Stimulated activated naive CD4-positive, alpha-beta T cell (primary cell): Measurements from ENCODE around the gene ERC2.

ENCODE experiments used
- DNase-seq, 6 experiments: peaks; one replicate each; lab custom pipeline; 2025; lab: John Stamatoyannopoulos, UW

The ERC2 gene

GRCh38 chr3:55474213-55474632 lies 994.0 kb downstream of the ERC2 start:
- no peak for DNase-seq

GRCh38 chr3:55473788-55474187 lies 994.5 kb downstream of the ERC2 start:
- DNase-seq, result no peak

GRCh38 chr3:55471522-55472280 lies 996.6 kb downstream of the ERC2 start:
- no peak for DNase-seq

DNA sequence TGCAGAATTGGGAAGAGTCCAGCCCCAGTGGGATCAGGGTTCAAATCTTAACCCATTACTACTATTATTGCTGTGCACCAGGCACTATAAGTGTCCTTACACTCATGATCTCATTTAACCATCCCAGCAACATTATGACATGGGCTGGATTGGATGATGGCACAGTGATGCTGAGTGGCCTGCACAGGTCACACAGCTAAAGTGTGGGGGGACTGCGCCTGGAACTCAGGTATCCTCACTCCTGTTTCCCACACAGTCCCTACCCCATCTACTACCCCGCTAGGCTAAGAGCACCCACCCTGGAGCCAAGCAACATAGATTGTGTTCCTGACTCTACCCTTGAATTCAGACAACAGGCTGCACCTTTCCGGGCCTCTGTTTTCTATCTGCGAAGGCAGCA lies 997.2 kb downstream of the ERC2 start:
- DNase-seq, result no peak

DNA sequence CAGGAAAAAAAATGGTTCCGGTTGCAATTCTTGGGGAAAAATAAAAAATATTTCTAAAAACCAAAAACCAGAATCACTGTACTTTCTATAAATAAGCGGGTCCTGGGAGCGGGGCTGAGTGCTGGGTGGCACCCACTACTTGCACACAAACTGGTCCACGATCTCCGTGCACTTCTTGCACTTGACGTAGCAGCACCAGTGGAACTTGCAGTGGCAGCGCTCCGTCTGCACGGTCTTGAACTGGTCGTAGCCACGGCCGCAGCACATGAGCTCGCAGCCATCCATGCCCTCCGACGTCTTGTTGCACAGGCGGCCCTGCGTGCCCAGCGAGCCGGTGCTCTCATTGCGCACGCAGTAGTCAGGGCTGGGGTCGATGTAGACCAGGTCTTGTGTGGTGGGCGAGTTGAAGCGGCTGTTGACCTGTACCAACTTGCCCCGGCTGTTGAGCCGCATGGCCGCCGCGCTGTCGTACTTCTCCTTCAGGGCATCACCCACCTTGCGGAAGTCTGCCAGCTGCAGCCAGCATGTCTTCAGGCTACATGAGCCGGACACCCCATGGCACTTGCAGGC lies 998.2 kb downstream of the ERC2 start:
- no peak for DNase-seq

DNA sequence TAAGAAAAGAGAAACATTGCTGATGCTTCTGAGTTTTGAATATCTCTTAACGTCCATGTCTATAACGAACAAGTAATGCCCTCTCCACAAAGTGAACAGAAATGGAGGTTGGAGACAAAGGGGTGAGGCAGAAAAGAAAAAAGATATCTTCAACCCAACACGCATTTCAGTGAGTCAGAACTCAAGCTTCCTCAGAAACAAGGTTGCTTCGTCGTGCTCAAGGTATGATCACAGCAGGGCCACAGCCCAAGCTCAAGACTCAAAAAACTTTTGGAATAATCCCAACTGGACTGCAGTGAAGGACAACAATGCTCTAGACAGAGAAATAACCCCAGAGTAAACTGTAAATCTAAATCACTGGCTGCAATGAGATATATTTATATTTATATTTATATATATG lies 1000.0 kb downstream of the ERC2 start:
- no peak for DNase-seq

DNA sequence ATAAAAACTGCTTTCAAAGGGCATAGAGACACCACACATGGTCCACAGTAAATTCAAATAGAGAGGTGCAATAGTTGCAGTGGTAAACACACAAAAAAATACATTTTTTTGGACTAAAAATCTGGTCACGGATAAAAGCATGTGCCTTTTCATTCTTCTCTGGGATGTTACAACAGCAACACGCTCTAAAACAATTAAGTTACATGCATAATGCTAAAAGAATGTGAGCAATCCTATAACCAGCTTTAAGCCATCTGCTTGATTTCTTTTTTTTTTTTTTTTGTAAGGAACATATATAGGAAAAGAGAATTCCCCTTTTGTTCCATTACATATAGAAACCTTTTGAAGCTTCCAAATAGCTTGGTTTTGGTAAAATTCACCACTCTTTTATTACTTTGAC lies 1001.2 kb downstream of the ERC2 start:
- DNase-seq, result no peak

GRCh38 chr3:55466526-55466925 lies 1001.7 kb downstream of the ERC2 start:
- no peak for DNase-seq

DNA sequence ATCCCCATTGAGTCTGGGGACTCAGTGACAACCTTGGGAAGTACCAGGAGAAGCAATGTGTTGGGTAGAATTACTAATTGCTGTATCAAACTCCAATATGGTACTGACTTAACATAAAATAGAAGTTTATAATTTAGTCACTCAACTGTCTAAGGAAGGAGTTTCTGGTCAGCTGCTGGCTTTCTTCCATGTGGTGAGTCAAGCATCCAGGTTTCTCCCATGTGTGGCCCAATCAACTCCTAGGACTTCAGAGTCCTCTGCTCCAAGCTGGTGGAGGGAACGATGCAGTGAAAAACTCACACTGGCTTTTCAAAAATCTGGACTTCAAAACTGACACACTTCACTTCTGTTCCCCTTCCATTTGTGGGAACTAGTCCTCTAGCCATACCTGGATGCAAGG lies 1006.4 kb downstream of the ERC2 start:
- DNase-seq, result no peak

- no peak for DNase-seq
These were observed 1008.4 kb downstream of the ERC2 start for GRCh38 chr3:55459838-55460237.
